Mesenchymal stem cell (in vitro differentiated cells and primary cell): ENCODE data around the gene PKHD1.
"Not testable (repeated sequence)": the region's sequence is repeated elsewhere in the genome, so short reads cannot be mapped to it uniquely, and the experiment has no call there.

Source experiments
- DNase-seq: peaks from one replicate; pipeline ENCODE4 v3.0.0-alpha.2; 2013
- H2AFZ ChIP-seq: one replicate; pipeline ENCODE4 v1.6.1; 2013; ENCODE audit warnings: low read depth, mild to moderate bottlenecking, control low read depth, inconsistent platforms, low read length, moderate library complexity
- H2AK5ac ChIP-seq: 2 replicates; pipeline ENCODE4 v1.6.1; 2013; ENCODE audit warnings: low read length, moderate library complexity, mild to moderate bottlenecking, inconsistent platforms; ENCODE audit not compliant: severe bottlenecking
- H2BK120ac ChIP-seq: one replicate; pipeline ENCODE4 v1.6.1; 2013; ENCODE audit warnings: low read depth, mild to moderate bottlenecking, inconsistent platforms, low read length, moderate library complexity
- H2BK12ac ChIP-seq, 2 experiments: one replicate each; pipeline ENCODE4 v1.6.1; 2013; ENCODE audit warnings: inconsistent platforms in 2 of 2, low read length in 2 of 2, mild to moderate bottlenecking in 2 of 2, moderate library complexity in 2 of 2, control low read depth in 1 of 2
- H2BK15ac ChIP-seq: one replicate; pipeline ENCODE4 v1.6.1; 2013; ENCODE audit warnings: mild to moderate bottlenecking, low read depth, inconsistent platforms; ENCODE audit not compliant: poor library complexity, severe bottlenecking
- H2BK5ac ChIP-seq: 2 replicates; pipeline ENCODE4 v1.6.1; 2013; ENCODE audit warnings: low read depth, mild to moderate bottlenecking, low read length, control low read depth, inconsistent platforms; ENCODE audit not compliant: poor library complexity, severe bottlenecking
- H3K14ac ChIP-seq, 2 experiments: one replicate each; pipeline ENCODE4 v1.6.1; 2013; ENCODE audit warnings: inconsistent platforms in 2 of 2, low read length in 2 of 2, control low read depth in 1 of 2, mild to moderate bottlenecking in 1 of 2, moderate library complexity in 1 of 2
- H3K18ac ChIP-seq, 2 experiments: one replicate each; pipeline ENCODE4 v1.6.1; 2013; ENCODE audit warnings: inconsistent platforms in 2 of 2, low read length in 2 of 2, control low read depth in 1 of 2, low read depth in 1 of 2, mild to moderate bottlenecking in 1 of 2
- H3K23ac ChIP-seq, 2 experiments: one replicate each; pipeline ENCODE4 v1.6.1; 2013; ENCODE audit warnings: inconsistent platforms in 2 of 2, low read length in 2 of 2, mild to moderate bottlenecking in 2 of 2, moderate library complexity in 2 of 2, control low read depth in 1 of 2
- H3K27ac ChIP-seq: 2 replicates; pipeline ENCODE4 v1.5.1; 2013; ENCODE audit warnings: mild to moderate bottlenecking, moderate library complexity, low read length, control low read depth, inconsistent platforms; ENCODE audit not compliant: poor library complexity, severe bottlenecking
- H3K27me3 ChIP-seq, 2 experiments: 2 replicates each; pipeline versions ENCODE4 v1.6.1 to v1.7.0; 2013; ENCODE audit warnings: low read length in 2 of 2, mild to moderate bottlenecking in 2 of 2, moderate library complexity in 2 of 2, control low read depth in 1 of 2, inconsistent platforms in 1 of 2; ENCODE audit not compliant: control insufficient read depth in 1 of 2, insufficient read depth in 1 of 2
- H3K36me3 ChIP-seq, 2 experiments: 2 replicates each; pipeline versions ENCODE4 v1.6.1 to v1.7.0; 2013; ENCODE audit warnings: low read length in 2 of 2, control low read depth in 1 of 2, inconsistent platforms in 1 of 2, low read depth in 1 of 2, mild to moderate bottlenecking in 1 of 2; ENCODE audit not compliant: insufficient read depth in 2 of 2, control insufficient read depth in 1 of 2
- H3K4ac ChIP-seq, 2 experiments: one replicate each; pipeline ENCODE4 v1.6.1; 2013; ENCODE audit warnings: inconsistent platforms in 2 of 2, low read length in 2 of 2, mild to moderate bottlenecking in 2 of 2, moderate library complexity in 2 of 2, control low read depth in 1 of 2, low read depth in 1 of 2
- H3K4me1 ChIP-seq: 2 replicates; pipeline ENCODE4 v1.6.1; 2013; ENCODE audit warnings: low read depth, low read length, control low read depth; ENCODE audit not compliant: control insufficient read depth, insufficient read depth
- H3K4me2 ChIP-seq: 2 replicates; pipeline ENCODE4 v1.6.1; 2013; ENCODE audit warnings: low read length, mild to moderate bottlenecking, inconsistent platforms; ENCODE audit not compliant: poor library complexity, severe bottlenecking
- H3K4me3 ChIP-seq, 2 experiments: 2 replicates each; pipeline versions ENCODE4 v1.5.1 to v1.7.0; 2013; ENCODE audit warnings: low read length in 2 of 2, mild to moderate bottlenecking in 2 of 2, control low read depth in 1 of 2, low read depth in 1 of 2; ENCODE audit not compliant: insufficient read depth in 1 of 2
- H3K79me1 ChIP-seq: replicated peaks from 2 replicates; pipeline ENCODE4 v1.6.1; 2013; ENCODE audit warnings: mild to moderate bottlenecking, control low read depth, low read length, inconsistent platforms; ENCODE audit not compliant: poor library complexity, severe bottlenecking
- H3K9ac ChIP-seq: 2 replicates; pipeline ENCODE4 v1.7.0; 2013; ENCODE audit warnings: mild to moderate bottlenecking, low read length, moderate library complexity
- H3K9me3 ChIP-seq: 2 replicates; pipeline ENCODE4 v1.7.0; 2013; ENCODE audit warnings: mild to moderate bottlenecking, low read length; ENCODE audit not compliant: control insufficient read depth
- H4K8ac ChIP-seq: one replicate; pipeline ENCODE4 v1.6.1; 2013; ENCODE audit warnings: inconsistent platforms, mild to moderate bottlenecking, low read length, moderate library complexity
- H4K91ac ChIP-seq: one replicate; pipeline ENCODE4 v1.6.1; 2013; ENCODE audit warnings: mild to moderate bottlenecking, low read length, inconsistent platforms
- WGBS: methylation state at CpG from one replicate; pipeline ENCODE4 v1.1.7; 2013; ENCODE audit warnings: mixed read lengths; 5-methylcytosine and 5-hydroxymethylcytosine counted together

PKHD1 gene

GRCh38 chr6:51853109-51853508 is 234.3 kb downstream of the PKHD1 start:
- H3K23ac ChIP-seq, H3K14ac ChIP-seq, H3K79me1 ChIP-seq, H3K4me2 ChIP-seq, H3K18ac ChIP-seq, H4K8ac ChIP-seq, DNase-seq, H3K9ac ChIP-seq, H3K27ac ChIP-seq, H2BK5ac ChIP-seq, H3K9me3 ChIP-seq, H2BK12ac ChIP-seq, H2BK120ac ChIP-seq, H3K36me3 ChIP-seq, H3K27me3 ChIP-seq, H2AK5ac ChIP-seq, H2BK15ac ChIP-seq, H3K4me3 ChIP-seq, H2AFZ ChIP-seq, H4K91ac ChIP-seq, H3K4me1 ChIP-seq, H3K4ac ChIP-seq: not testable (repeated sequence)
- WGBS = 50% methylated on average over 1 of the region's 1 CpG

GRCh38 chr6:51846531-51846930 is 240.9 kb downstream of the PKHD1 start:
- no peak overlapping the region for H3K4me2 ChIP-seq
- H3K4me1 ChIP-seq = no peaks in the 10 kb centered on the region
- H2BK12ac ChIP-seq = no peak overlapping the region
- no peak overlapping the region for H3K4me3 ChIP-seq
- H2AK5ac ChIP-seq = no peak overlapping the region
- no peak overlapping the region for H3K23ac ChIP-seq
- H2BK120ac ChIP-seq = no peak overlapping the region
- no peak overlapping the region for H4K8ac ChIP-seq
- H3K36me3 ChIP-seq = no peaks in the 10 kb centered on the region
- no peak overlapping the region for H4K91ac ChIP-seq
- H3K9ac ChIP-seq = no peak overlapping the region
- no peak overlapping the region for H2BK5ac ChIP-seq
- no peak overlapping the region for H3K4ac ChIP-seq
- no peaks in the 10 kb centered on the region for H3K79me1 ChIP-seq
- H3K18ac ChIP-seq = no peak overlapping the region
- DNase-seq = no peak
- no peaks in the 10 kb centered on the region for H3K27me3 ChIP-seq
- no peak overlapping the region for H3K27ac ChIP-seq
- no peaks in the 10 kb centered on the region for H3K9me3 ChIP-seq
- WGBS = 38% methylated on average over 2 of the region's 2 CpGs
- H2AFZ ChIP-seq = no peak overlapping the region
- no peak overlapping the region for H3K14ac ChIP-seq
- H2BK15ac ChIP-seq = no peak overlapping the region

- no peaks in the 10 kb centered on the region for H3K79me1 ChIP-seq
- no peak overlapping the region for H3K4me3 ChIP-seq
- H3K36me3 ChIP-seq = no peaks in the 10 kb centered on the region
- H2BK12ac ChIP-seq = no peak overlapping the region
- H3K27me3 ChIP-seq = no peaks in the 10 kb centered on the region
- no peak overlapping the region for H2BK5ac ChIP-seq
- WGBS = 70% methylated on average over 3 of the region's 3 CpGs
- H2BK15ac ChIP-seq = no peak overlapping the region
- H3K27ac ChIP-seq = no peak overlapping the region
- H3K14ac ChIP-seq = no peak overlapping the region
- no peaks in the 10 kb centered on the region for H3K9me3 ChIP-seq
- no peak overlapping the region for H4K8ac ChIP-seq
- no peak overlapping the region for H3K23ac ChIP-seq
- no peaks in the 10 kb centered on the region for H3K4me1 ChIP-seq
- no peak overlapping the region for H2AFZ ChIP-seq
- H2AK5ac ChIP-seq = no peak overlapping the region
- H2BK120ac ChIP-seq = no peak overlapping the region
- H3K4ac ChIP-seq = no peak overlapping the region
- H3K18ac ChIP-seq = no peak overlapping the region
- H4K91ac ChIP-seq = no peak overlapping the region
- H3K4me2 ChIP-seq = no peak overlapping the region
- DNase-seq = no peak
- H3K9ac ChIP-seq = no peak overlapping the region
Observed at GRCh38 chr6:51844336-51844735, 243.1 kb downstream of the PKHD1 start.

- Histone ChIP-seq H3K79me1 (no peaks in the 10 kb centered on the region), H3K36me3 (no peaks in the 10 kb centered on the region), H3K23ac (no peak overlapping the region), H3K9ac (no peak overlapping the region), H2BK120ac (no peak overlapping the region), H3K14ac (no peak overlapping the region), H2BK5ac (no peak overlapping the region), H4K91ac (no peak overlapping the region), H3K27ac (no peak overlapping the region), H3K18ac (no peak overlapping the region), H4K8ac (no peak overlapping the region), H2BK15ac (no peak overlapping the region), H2AK5ac (no peak overlapping the region), H3K4me3 (no peak overlapping the region), H2BK12ac (no peak overlapping the region), H3K9me3 (no peaks in the 10 kb centered on the region), H2AFZ (no peak overlapping the region), H3K4ac (no peak overlapping the region), H3K27me3 (no peaks in the 10 kb centered on the region), H3K4me1 (no peaks in the 10 kb centered on the region), H3K4me2 (no peak overlapping the region)
- no peak for DNase-seq
- 78% methylated on average over 4 of the region's 5 CpGs for WGBS
Observed at GRCh38 chr6:51843456-51844056, 243.9 kb downstream of the PKHD1 start.
